ENCODE measurements around the gene NOC2L. TPM values are rescaled to one million over a fixed set of nuclear protein-coding genes. Genes with fewer than 3 reads are reported as not detected.
"Not testable (repeated sequence)": the region's sequence is repeated elsewhere in the genome, so short reads cannot be mapped to it uniquely, and the experiment has no call there.

Gene NOC2L
- total and polyA plus RNA-seq, 5 experiments from 2014 or later: 49.5 to 78.3 (median 68.2) TPM

GRCh38 chr1:952201-952600, 6.9 kb downstream of the NOC2L start:
- ATAC-seq (no peak), DNase-seq (no peak)
- Mint-ChIP-seq H3K9me3 (no peaks in the 10 kb centered on the region), H3K27me3 (no peaks in the 10 kb centered on the region), H3K36me3 (peaks cover 4 to 79% (median 23%) of the 10 kb centered on the region in 3 donors), H3K4me1 (peaks cover 7 to 12% (median 9%) of the 10 kb centered on the region in 4 donors), H3K27ac (no peak overlapping the region), H3K4me3 (no peak overlapping the region)
- POLR2A ChIA-PET: interaction anchor here (1.1 kb wide), 1 partner anchor 11 kb away, joined by 3 read pairs; no protein-coding TSS in a partner anchor

DNA sequence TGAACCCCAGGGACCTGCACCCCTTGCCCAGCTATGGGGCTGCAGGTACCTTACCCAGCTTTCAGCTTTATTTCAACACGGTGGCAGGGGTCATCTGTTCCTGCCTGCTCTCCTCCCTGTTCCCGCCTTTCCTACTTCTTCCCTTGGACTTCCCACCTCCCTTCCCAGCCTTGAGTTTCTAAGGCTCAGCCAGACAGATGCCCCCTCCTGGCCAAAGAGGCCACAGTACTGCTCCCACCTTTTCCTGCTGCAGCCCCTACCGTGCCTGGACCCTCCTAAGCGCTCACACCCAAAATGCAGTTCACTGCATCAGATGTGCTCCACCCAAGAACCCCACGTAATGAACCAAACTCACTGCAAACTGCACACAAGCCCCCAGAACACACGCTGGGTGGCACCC, 7.7 kb downstream of the NOC2L start:
- ATAC-seq: no peak
- Mint-ChIP-seq H3K4me3 (no peak overlapping the region), H3K4me1 (peaks cover 5 to 8% (median 7%) of the 10 kb centered on the region in 4 donors), H3K27me3 (no peaks in the 10 kb centered on the region), H3K9me3 (no peaks in the 10 kb centered on the region), H3K36me3 (peaks cover 4 to 81% (median 27%) of the 10 kb centered on the region in 3 donors), H3K27ac (peak overlapping the region in 1 of 10 donors; percentile 56)
- POLR2A ChIA-PET: interaction anchor here (0.6 kb wide), 1 partner anchor 657 kb away, joined by 3 read pairs; no protein-coding TSS in a partner anchor
- no peak for DNase-seq

DNA sequence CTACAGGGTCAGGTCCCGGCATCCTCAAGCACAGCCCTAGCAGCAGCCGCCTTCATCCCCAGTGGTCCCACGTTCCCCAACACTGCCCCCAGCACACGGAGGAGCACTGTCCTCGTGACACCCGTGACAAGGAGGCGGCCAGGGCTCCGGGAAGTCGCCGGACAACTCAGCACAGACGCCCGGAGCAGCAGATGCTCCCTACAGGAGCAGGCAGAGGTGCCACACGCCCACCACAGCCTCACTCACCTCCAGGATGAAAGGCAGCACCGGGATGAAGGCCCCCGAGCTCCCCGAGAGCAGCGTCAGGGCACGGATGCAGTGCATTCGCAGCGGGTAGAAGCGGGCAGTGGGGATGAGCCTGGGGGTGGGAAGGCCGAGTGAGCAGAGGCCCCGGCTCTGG, 8.2 kb downstream of the NOC2L start:
- no peak for DNase-seq
- no peak overlapping the region for H3K4me3 Mint-ChIP-seq
- POLR2A ChIA-PET: interaction anchor here (0.6 kb wide), 1 partner anchor 658 kb away, joined by 3 read pairs; no protein-coding TSS in a partner anchor
- no peaks in the 10 kb centered on the region for H3K27me3 Mint-ChIP-seq
- no peak overlapping the region for H3K27ac Mint-ChIP-seq
- no peak for ATAC-seq
- H3K36me3 Mint-ChIP-seq: peaks cover 4 to 80% (median 27%) of the 10 kb centered on the region in 3 donors
- H3K4me1 Mint-ChIP-seq: peaks cover 5 to 8% (median 7%) of the 10 kb centered on the region in 4 donors
- no peaks in the 10 kb centered on the region for H3K9me3 Mint-ChIP-seq

- H3K4me1 Mint-ChIP-seq: peaks cover 3 to 10% (median 7%) of the 10 kb centered on the region in 4 donors
- DNase-seq (no peak), ATAC-seq (no peak)
- H3K27ac Mint-ChIP-seq: no peak overlapping the region
- peaks cover 4 to 81% (median 26%) of the 10 kb centered on the region in 3 donors for H3K36me3 Mint-ChIP-seq
- no peak overlapping the region for H3K4me3 Mint-ChIP-seq
- H3K27me3 Mint-ChIP-seq: no peaks in the 10 kb centered on the region
- POLR2A ChIA-PET: no interaction called here
- no peaks in the 10 kb centered on the region for H3K9me3 Mint-ChIP-seq
Observed at GRCh38 chr1:950268-950667, 8.8 kb downstream of the NOC2L start.

GRCh38 chr1:947958-948357, 11.1 kb downstream of the NOC2L start:
- ATAC-seq: no peak
- Mint-ChIP-seq H3K27me3 (peaks cover 0 to 2% (median 0%) of the 10 kb centered on the region in 5 donors), H3K4me3 (no peak overlapping the region), H3K36me3 (peaks cover 0 to 65% (median 20%) of the 10 kb centered on the region in 3 donors), H3K9me3 (no peaks in the 10 kb centered on the region), H3K4me1 (peaks cover 0 to 12% (median 4%) of the 10 kb centered on the region in 4 donors), H3K27ac (no peak overlapping the region)
- DNase-seq: no peak
- POLR2A ChIA-PET: no interaction called here

- not testable (repeated sequence) for H3K4me1 Mint-ChIP-seq, H3K9me3 Mint-ChIP-seq, H3K27me3 Mint-ChIP-seq, DNase-seq, H3K27ac Mint-ChIP-seq, H3K4me3 Mint-ChIP-seq, ATAC-seq
- H3K36me3 Mint-ChIP-seq: peaks cover 0 to 56% (median 20%) of the 10 kb centered on the region in 3 donors
- POLR2A ChIA-PET: interaction anchor here (1.2 kb wide), 1 partner anchor 10 kb away, joined by 3 read pairs; no protein-coding TSS in a partner anchor
Observed at GRCh38 chr1:946811-947210, 12.2 kb downstream of the NOC2L start.

DNA sequence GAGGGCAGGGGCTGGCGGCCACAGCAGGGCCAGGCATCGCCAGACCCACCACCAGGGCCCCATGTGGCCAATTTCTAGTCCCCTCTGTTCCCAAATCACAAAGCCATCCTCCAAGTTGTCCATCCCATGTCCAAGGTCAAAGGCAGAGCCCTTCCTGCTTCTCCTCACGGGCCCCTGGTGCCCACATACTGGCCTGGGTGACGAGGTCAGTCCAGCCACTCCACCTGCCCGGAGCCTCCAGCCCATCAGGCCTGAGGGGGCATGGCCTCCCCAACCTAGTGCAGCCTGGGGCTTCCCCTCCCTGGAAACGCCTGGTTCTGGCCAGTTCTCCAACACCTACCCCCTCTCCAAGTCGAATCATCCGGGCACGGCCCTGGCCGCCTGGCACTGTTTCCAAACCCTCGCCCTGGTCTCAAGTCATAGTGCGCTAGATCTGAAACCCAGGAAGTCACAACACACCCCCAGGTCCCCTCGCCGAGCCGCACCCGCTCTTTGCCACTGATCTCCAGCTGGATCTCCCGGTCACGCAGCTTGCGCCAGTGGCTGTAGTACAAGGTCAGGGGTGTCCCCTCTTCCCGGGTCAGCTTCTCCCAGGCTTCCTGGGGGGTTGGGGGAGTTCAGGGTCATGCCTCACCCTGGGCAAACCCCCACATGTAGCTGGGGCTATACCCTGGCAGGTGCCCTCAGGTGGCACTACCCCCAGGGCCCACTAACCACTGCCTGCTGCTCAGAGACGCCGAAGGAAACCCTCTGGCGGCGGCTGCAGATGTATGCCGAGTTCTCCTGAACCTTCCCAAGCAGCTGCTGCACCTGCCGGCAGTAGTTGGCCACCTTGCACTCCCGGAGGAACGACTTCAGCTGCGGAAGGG, 13.1 kb downstream of the NOC2L start:
- Mint-ChIP-seq H3K36me3 (peaks cover 0 to 48% (median 17%) of the 10 kb centered on the region in 3 donors), H3K9me3 (no peaks in the 10 kb centered on the region), H3K4me1 (peaks cover 3 to 11% (median 8%) of the 10 kb centered on the region in 4 donors), H3K27ac (no peak overlapping the region), H3K27me3 (peaks cover 2 to 7% (median 3%) of the 10 kb centered on the region in 5 donors), H3K4me3 (peak overlapping the region in 3 of 10 donors; percentile 33 to 75 (median 43))
- DNase-seq (no peak), ATAC-seq (no peak)
- POLR2A ChIA-PET: interaction anchor here (1.2 kb wide), 1 partner anchor 10 kb away, joined by 3 read pairs; no protein-coding TSS in a partner anchor

DNA sequence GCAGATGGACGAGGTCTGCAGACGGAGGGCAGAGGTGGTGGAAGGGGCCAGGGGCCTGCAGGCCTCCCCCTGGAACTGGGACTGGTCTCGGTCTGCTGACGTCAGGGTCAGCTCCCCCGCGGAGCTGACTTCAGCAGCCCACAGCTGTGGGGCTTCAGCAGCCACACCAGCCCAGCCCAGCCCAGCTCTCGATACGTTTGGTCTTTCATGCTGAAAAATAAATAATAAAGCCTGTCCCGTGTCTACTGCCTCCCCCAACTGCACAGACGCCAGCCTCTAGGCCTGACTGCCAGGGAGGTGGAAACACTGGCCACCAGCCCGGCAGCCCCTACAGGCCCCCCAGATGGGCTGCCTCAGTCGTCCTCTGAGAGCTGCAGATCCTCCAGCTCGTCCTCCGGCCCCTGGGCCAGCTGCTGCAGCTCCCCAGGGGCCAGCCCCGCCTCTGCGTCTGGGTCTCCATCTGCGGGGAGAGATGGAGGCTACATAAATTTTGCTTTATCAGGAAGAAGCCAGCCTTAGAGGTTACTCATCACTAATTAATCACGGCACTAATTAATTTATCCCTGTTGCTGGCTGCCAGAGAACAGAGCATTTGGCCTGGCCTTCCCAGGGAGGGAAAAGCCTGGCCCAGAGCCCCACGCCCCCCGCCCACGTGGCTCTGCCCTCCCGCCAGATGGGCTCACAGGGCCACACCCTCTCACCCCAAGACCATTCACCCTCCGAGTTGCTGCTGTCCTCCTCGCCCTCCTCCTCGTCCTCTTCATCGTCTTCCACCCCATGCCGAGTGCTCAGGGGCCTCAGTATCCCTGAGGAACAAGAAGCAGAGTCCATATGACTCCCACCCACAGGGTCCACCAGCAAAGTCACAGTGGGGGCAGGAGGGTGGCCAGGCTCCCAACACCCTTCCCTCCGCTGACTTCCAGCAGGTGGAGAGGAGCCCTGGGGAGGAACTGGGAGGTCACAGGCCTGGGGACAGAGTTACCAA, 14.4 kb downstream of the NOC2L start:
- Mint-ChIP-seq H3K9me3 (no peaks in the 10 kb centered on the region), H3K4me1 (peaks cover 5 to 12% (median 9%) of the 10 kb centered on the region in 4 donors), H3K27ac (no peak overlapping the region), H3K27me3 (peaks cover 2 to 12% (median 3%) of the 10 kb centered on the region in 5 donors), H3K36me3 (peaks cover 0 to 37% (median 9%) of the 10 kb centered on the region in 3 donors), H3K4me3 (peak overlapping the region in 1 of 10 donors; percentile 80)
- POLR2A ChIA-PET: interaction anchor here (1.1 to 1.4 kb wide), 3 partner anchors 17 to 40 kb away, joined by 3 to 4 read pairs (median 4); partner anchors contain the start of gene PLEKHN1
- ATAC-seq: peak in 1 of 2 donors; percentile 14
- DNase-seq: no peak

DNA sequence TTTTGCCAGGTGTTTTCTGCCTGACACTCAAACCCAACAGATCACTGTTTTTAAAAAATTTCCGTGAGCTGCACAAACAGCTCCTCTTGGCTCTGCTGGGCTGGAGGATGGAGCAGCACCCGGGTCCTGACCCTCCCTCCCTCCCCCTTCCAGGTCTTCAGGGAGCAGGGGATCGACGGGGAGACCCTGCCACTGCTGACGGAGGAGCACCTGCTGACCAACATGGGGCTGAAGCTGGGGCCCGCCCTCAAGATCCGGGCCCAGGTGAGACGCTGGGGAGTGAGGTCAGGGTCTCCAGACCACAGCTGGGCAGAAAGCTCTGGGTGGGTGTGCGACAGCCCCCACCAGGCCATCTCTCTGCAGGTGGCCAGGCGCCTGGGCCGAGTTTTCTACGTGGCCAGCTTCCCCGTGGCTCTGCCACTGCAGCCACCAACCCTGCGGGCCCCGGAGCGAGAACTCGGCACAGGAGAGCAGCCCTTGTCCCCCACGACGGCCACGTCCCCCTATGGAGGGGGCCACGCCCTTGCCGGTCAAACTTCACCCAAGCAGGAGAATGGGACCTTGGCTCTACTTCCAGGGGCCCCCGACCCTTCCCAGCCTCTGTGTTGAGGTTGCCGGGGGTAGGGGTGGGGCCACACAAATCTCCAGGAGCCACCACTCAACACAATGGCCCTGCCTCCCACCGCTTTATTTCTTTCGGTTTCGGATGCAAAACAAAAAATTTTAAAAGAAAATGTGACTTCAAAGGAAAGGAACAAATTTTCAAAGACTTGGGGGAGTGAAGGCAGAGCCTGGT, 15.3 kb downstream of the NOC2L start:
- H3K9me3 Mint-ChIP-seq: no peaks in the 10 kb centered on the region
- peaks cover 2 to 20% (median 6%) of the 10 kb centered on the region in 5 donors for H3K27me3 Mint-ChIP-seq
- no peak overlapping the region for H3K27ac Mint-ChIP-seq
- peaks cover 0 to 29% (median 9%) of the 10 kb centered on the region in 3 donors for H3K36me3 Mint-ChIP-seq
- POLR2A ChIA-PET: interaction anchor here (1.1 to 3.1 kb wide), 4 partner anchors 15 to 39 kb away, joined by 3 to 16 read pairs (median 4); partner anchors contain the start of genes NOC2L and PLEKHN1
- ATAC-seq (peak in 1 of 2 donors; percentile 19), DNase-seq (no peak)
- peaks cover 5 to 12% (median 9%) of the 10 kb centered on the region in 4 donors for H3K4me1 Mint-ChIP-seq
- H3K4me3 Mint-ChIP-seq: peak overlapping the region in 2 of 10 donors; percentile 33 to 80

- POLR2A ChIA-PET: interaction anchor here (0.6 to 3.1 kb wide), 6 partner anchors 13 to 441 kb away, joined by 3 to 16 read pairs (median 5); partner anchors contain the start of genes ISG15 and NOC2L
- H3K27me3 Mint-ChIP-seq: peaks cover 2 to 27% (median 11%) of the 10 kb centered on the region in 5 donors
- no peak overlapping the region for H3K27ac Mint-ChIP-seq
- DNase-seq: no peak
- ATAC-seq: peak; percentile 8 to 18
- H3K4me1 Mint-ChIP-seq: peaks cover 5 to 12% (median 9%) of the 10 kb centered on the region in 4 donors
- H3K4me3 Mint-ChIP-seq: peak overlapping the region in 4 of 10 donors; percentile 2 to 60 (median 30)
- no peaks in the 10 kb centered on the region for H3K9me3 Mint-ChIP-seq
- peaks cover 0 to 24% (median 9%) of the 10 kb centered on the region in 3 donors for H3K36me3 Mint-ChIP-seq
Observed at GRCh38 chr1:942864-943533, 16.1 kb downstream of the NOC2L start.

GRCh38 chr1:942411-942821, 16.6 kb downstream of the NOC2L start:
- POLR2A ChIA-PET: interaction anchor here (0.8 to 3.1 kb wide), 6 partner anchors 12 to 442 kb away, joined by 3 to 16 read pairs (median 5); partner anchors contain the start of genes ISG15 and NOC2L
- H3K27me3 Mint-ChIP-seq: peaks cover 2 to 32% (median 15%) of the 10 kb centered on the region in 5 donors
- no peak for DNase-seq
- peaks cover 0 to 21% (median 8%) of the 10 kb centered on the region in 3 donors for H3K36me3 Mint-ChIP-seq
- peak overlapping the region in 1 of 10 donors; percentile 26 for H3K4me3 Mint-ChIP-seq
- no peak overlapping the region for H3K27ac Mint-ChIP-seq
- no peaks in the 10 kb centered on the region for H3K9me3 Mint-ChIP-seq
- peaks cover 5 to 12% (median 9%) of the 10 kb centered on the region in 4 donors for H3K4me1 Mint-ChIP-seq
- peak; percentile 22 to 29 for ATAC-seq

Data from naive thymus-derived CD8-positive, alpha-beta T cell (primary cell).